GM12892 (cell line): ENCODE data around the gene OTUD1. TPM values are rescaled to one million over a fixed set of nuclear protein-coding genes. Genes with fewer than 3 reads are reported as not detected.
A peak's percentile ranks its signal among the peaks of the same experiment; 100 is the strongest.
"Not testable (repeated sequence)": the region's sequence is repeated elsewhere in the genome, so short reads cannot be mapped to it uniquely, and the experiment has no call there.

ENCODE experiments used
- DNase-seq: peaks from one replicate; pipeline ENCODE4 v3.0.0; 2011; ENCODE audit not compliant: insufficient read length
- FAIRE-seq: peaks from 2 replicates; lab custom pipeline; 2011; peaks lifted over from hg19 to GRCh38; lab: Jason Lieb, UNC
- POLR2A ChIP-seq: IDR thresholded peaks from 2 replicates; pipeline ENCODE4 v1.6.1; 2011; ENCODE audit warnings: low read depth, low read length, control low read depth
- POLR2AphosphoS5 ChIP-seq: IDR thresholded peaks from 2 replicates; pipeline ENCODE4 v1.6.1; 2011; ENCODE audit warnings: low read depth, low read length, control low read depth
- TAF1 ChIP-seq: IDR thresholded peaks from 2 replicates; pipeline ENCODE4 v1.6.1; 2011; ENCODE audit warnings: low read depth, mild to moderate bottlenecking, control low read depth, low read length, borderline replicate concordance
- polyA plus RNA-seq: library from polyadenylated mRNA; unstranded; fragments of >200 nt; gene quantifications from one replicate; pipeline ENCODE4 v1.2.1, GENCODE V29; 2012; ENCODE audit warnings: missing spikeins, inconsistent platforms; ENCODE audit not compliant: missing spikeins

The OTUD1 gene
- polyA plus RNA-seq, result 2.2 TPM

GRCh38 chr10:23438547-23439451 is at the start of gene OTUD1:
OTUD1 (plus strand) TSS chr10:23439075; CDS start chr10:23439458, 383 bp downstream.
- peak; percentile 55; the same call in 1 of the 2 replicates for TF ChIP-seq POLR2A
- TF ChIP-seq TAF1, result no peak
- TF ChIP-seq POLR2AphosphoS5, result peak; percentile 59
- DNase-seq, result peak; percentile 79
- peak; percentile 100 for FAIRE-seq

- not testable (repeated sequence) for DNase-seq, FAIRE-seq
Measured at GRCh38 chr10:23390408-23390807, 48.5 kb upstream of the OTUD1 start.

- no peak for FAIRE-seq
- TF ChIP-seq POLR2A (no peak), TAF1 (no peak), POLR2AphosphoS5 (no peak)
- DNase-seq, result no peak
Measured at GRCh38 chr10:23390809-23391208, 48.1 kb upstream of the OTUD1 start.

GRCh38 chr10:23391821-23392220 is 47.1 kb upstream of the OTUD1 start:
- no peak for FAIRE-seq
- no peak for DNase-seq
- no peak for TF ChIP-seq TAF1
- no peak for TF ChIP-seq POLR2A
- no peak for TF ChIP-seq POLR2AphosphoS5

GRCh38 chr10:23395017-23395416 is 43.9 kb upstream of the OTUD1 start:
- FAIRE-seq (no peak), DNase-seq (no peak)
- TF ChIP-seq TAF1, result no peak
- TF ChIP-seq POLR2A, result no peak
- TF ChIP-seq POLR2AphosphoS5, result no peak

- FAIRE-seq (no peak), DNase-seq (no peak)
- TF ChIP-seq POLR2AphosphoS5 (no peak), TAF1 (no peak)
Measured at GRCh38 chr10:23396695-23397094, 42.2 kb upstream of the OTUD1 start.

- no peak for FAIRE-seq
- TF ChIP-seq POLR2AphosphoS5, result no peak
- TF ChIP-seq POLR2A, result no peak
- TF ChIP-seq TAF1, result no peak
- DNase-seq, result no peak
Measured at GRCh38 chr10:23399701-23400144, 39.2 kb upstream of the OTUD1 start.

GRCh38 chr10:23402856-23403255 is 36.0 kb upstream of the OTUD1 start:
- TF ChIP-seq TAF1 (no peak), POLR2AphosphoS5 (no peak), POLR2A (no peak)
- DNase-seq (no peak), FAIRE-seq (peak; percentile 30)

GRCh38 chr10:23403278-23403677 is 35.6 kb upstream of the OTUD1 start:
- DNase-seq (no peak), FAIRE-seq (no peak)
- TF ChIP-seq POLR2A (no peak), TAF1 (no peak), POLR2AphosphoS5 (no peak)

GRCh38 chr10:23403719-23404118 is 35.2 kb upstream of the OTUD1 start:
- TF ChIP-seq POLR2AphosphoS5, result no peak
- TF ChIP-seq POLR2A, result no peak
- no peak for TF ChIP-seq TAF1
- FAIRE-seq (no peak), DNase-seq (no peak)

GRCh38 chr10:23404461-23404980 is 34.4 kb upstream of the OTUD1 start:
- FAIRE-seq (no peak), DNase-seq (no peak)
- no peak for TF ChIP-seq POLR2A
- no peak for TF ChIP-seq POLR2AphosphoS5
- TF ChIP-seq TAF1, result no peak

GRCh38 chr10:23405540-23405939 is 33.3 kb upstream of the OTUD1 start:
- DNase-seq (no peak), FAIRE-seq (no peak)
- TF ChIP-seq POLR2AphosphoS5, result no peak
- TF ChIP-seq TAF1, result no peak
- TF ChIP-seq POLR2A, result no peak
